SH-SY5Y (cell line): Measurements from ENCODE around the gene SLC5A6.

Source experiments
- GATA2 ChIP-seq: IDR thresholded peaks from 2 replicates; pipeline ENCODE4 v1.6.1; 2011; ENCODE audit warnings: mild to moderate bottlenecking, low read depth, low read length
- GATA3 ChIP-seq: IDR thresholded peaks from 2 replicates; pipeline ENCODE4 v1.6.1; 2011; ENCODE audit warnings: low read depth, mild to moderate bottlenecking, low read length, moderate library complexity

SLC5A6 gene

GRCh38 chr2:27243391-27244130 lies 31.5 kb upstream of the SLC5A6 start:
- TF ChIP-seq GATA2: no peak
- TF ChIP-seq GATA3: no peak

DNA sequence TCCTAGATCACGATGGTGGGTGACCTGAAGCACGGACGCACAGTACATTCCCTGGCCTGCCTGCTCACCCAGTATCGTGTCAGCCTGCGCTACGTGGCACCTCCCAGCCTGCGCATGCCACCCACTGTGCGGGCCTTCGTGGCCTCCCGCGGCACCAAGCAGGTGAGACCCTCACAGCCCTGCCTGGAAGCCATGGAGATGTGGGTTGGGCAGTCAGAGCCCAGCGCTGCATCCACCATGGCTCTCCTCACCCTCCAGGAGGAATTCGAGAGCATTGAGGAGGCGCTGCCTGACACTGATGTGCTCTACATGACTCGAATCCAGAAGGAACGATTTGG lies 30.5 kb upstream of the SLC5A6 start:
- TF ChIP-seq GATA3: no peak
- no peak for TF ChIP-seq GATA2

- no peak for TF ChIP-seq GATA2
- no peak for TF ChIP-seq GATA3
These were observed 29.9 kb upstream of the SLC5A6 start for GRCh38 chr2:27241761-27242613.

- no peak for TF ChIP-seq GATA2
- TF ChIP-seq GATA3: no peak
These were observed 28.3 kb upstream of the SLC5A6 start for GRCh38 chr2:27240406-27240805.

DNA sequence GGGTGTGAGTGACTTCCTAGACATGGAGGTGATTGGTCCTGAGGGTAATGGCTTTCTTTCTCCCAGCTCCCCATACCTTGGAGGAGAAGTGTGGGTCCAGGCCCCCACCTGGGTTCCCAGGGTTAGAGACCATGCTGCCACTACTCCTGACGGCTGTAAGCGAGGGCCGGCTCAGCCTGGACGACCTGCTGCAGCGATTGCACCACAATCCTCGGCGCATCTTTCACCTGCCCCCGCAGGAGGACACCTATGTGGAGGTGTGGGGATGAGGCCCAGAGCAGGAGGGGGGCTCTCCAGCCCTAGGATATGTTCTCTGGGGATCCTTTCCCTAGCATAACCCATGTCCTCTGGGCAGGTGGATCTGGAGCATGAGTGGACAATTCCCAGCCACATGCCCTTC lies 26.9 kb upstream of the SLC5A6 start:
- TF ChIP-seq GATA2: no peak
- TF ChIP-seq GATA3: no peak

- TF ChIP-seq GATA2 (no peak), GATA3 (no peak)
These were observed 25.4 kb upstream of the SLC5A6 start for GRCh38 chr2:27237341-27237945.

GRCh38 chr2:27236626-27237025 lies 24.6 kb upstream of the SLC5A6 start:
- no peak for TF ChIP-seq GATA3
- TF ChIP-seq GATA2: no peak

DNA sequence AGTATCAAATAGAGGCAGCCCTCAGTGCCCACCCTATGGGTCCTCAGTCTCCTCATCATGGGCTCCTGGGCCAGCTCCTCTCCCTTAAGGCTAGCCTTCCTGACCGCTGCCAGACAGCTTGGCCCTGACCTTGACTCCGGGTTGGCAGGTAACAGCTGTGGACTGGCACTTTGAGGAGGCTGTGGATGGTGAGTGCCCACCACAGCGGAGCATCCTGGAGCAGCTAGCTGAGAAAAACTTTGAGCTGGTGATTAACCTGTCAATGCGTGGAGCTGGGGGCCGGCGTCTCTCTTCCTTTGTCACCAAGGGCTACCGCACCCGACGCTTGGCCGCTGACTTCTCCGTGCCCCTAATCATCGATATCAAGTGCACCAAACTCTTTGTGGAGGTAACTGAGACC lies 24.1 kb upstream of the SLC5A6 start:
- TF ChIP-seq GATA2: no peak
- TF ChIP-seq GATA3: no peak

- TF ChIP-seq GATA3: no peak
- no peak for TF ChIP-seq GATA2
These were observed 21.3 kb upstream of the SLC5A6 start for GRCh38 chr2:27233341-27233740.

DNA sequence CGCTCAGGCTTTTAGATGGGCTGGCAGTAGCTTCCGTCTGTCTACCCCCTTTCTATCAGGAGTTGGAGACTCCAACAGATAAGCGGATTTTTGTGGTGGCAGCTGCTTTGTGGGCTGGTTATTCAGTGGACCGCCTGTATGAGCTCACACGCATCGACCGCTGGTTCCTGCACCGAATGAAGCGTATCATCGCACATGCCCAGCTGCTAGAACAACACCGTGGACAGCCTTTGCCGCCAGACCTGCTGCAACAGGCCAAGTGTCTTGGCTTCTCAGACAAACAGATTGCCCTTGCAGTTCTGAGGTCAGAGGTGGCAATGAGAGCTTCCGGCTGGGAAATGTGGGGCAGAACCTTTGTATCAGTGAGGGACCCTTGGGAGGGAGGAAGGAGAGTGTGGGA lies 19.9 kb upstream of the SLC5A6 start:
- no peak for TF ChIP-seq GATA3
- no peak for TF ChIP-seq GATA2

GRCh38 chr2:27227501-27227900 lies 15.4 kb upstream of the SLC5A6 start:
- TF ChIP-seq GATA3 (no peak), GATA2 (no peak)

- TF ChIP-seq GATA3 (no peak), GATA2 (no peak)
These were observed 13.5 kb upstream of the SLC5A6 start for GRCh38 chr2:27225526-27225925.

DNA sequence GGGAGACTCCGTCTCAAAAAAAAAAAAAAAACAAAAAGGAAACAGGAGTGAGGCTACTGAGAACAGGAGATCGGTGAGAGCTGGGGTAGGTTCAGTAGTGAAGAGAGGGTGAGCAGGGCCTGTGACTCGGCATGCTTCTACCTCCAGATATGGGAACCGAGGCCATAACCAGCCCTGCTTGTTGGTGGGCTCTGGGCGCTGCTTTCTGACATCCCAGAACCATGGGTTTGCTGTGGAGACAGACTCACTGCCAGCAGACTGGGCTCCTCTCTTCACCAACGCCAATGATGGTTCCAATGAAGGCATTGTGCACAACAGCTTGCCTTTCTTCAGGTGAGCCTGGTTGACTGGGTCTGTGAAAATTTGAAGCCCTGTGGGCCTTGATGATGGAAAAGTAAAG lies 11.3 kb upstream of the SLC5A6 start:
- no peak for TF ChIP-seq GATA2
- no peak for TF ChIP-seq GATA3

GRCh38 chr2:27222407-27222806 lies 10.3 kb upstream of the SLC5A6 start:
- TF ChIP-seq GATA3: no peak
- no peak for TF ChIP-seq GATA2

GRCh38 chr2:27221166-27221565 lies 9.1 kb upstream of the SLC5A6 start:
- TF ChIP-seq GATA2 (no peak), GATA3 (no peak)
